Measurements from ENCODE around the gene MTMR1.

Gene MTMR1

DNA sequence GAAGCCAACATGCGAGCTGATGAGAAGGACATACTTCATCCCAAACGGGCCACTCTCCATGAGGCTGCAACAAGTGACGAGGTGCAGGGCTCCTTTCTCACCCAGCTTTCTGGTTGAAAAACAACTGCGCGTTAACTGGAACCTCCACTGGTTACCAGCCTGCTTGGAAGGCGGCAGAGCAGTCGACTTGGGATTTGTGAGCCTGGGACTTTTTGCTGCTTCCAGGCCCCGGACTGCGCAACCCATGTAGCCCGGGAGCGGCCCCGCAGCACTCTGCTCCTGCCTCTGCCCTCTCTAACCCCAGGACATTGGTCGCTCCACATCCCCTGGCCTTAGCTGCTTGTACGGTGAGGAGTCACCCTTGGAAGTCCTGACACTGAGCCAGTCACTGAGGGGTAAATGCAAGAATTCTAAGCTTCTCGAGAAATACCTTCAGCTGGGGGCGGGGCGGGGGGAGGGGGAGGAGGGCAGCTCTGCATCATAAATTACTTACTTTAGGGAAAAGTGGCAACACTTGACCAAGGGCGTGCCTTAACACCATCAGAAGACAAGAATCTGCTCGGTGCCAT lies 72.7 kb downstream of the MTMR1 start:
- DNase-seq (ENCODE audit: low read depth) = no peak
- no peak overlapping the region for H3K4me3 ChIP-seq (ENCODE audit: low read length)
- no peak for TF ChIP-seq CTCF (IDR thresholded peaks at IDR 0.05; ENCODE audit: insufficient read depth, low read depth, low read length, missing control alignments)

GRCh38 chrX:150766351-150767044 lies 73.3 kb downstream of the MTMR1 start:
- no peak overlapping the region for H3K4me3 ChIP-seq (ENCODE audit: low read length)

GRCh38 chrX:150767045-150767395 lies 73.8 kb downstream of the MTMR1 start:
- no peak for TF ChIP-seq CTCF (IDR thresholded peaks at IDR 0.05; ENCODE audit: insufficient read depth, low read depth, low read length, missing control alignments)
- no peak for DNase-seq (ENCODE audit: low read depth)
- no peak overlapping the region for H3K4me3 ChIP-seq (ENCODE audit: low read length)

More at GRCh38 chrX:150766351-150767044, 73.3 kb downstream of the MTMR1 start:
- no peak for DNase-seq (ENCODE audit: low read depth)
- TF ChIP-seq CTCF (IDR thresholded peaks at IDR 0.05; ENCODE audit: insufficient read depth, low read depth, low read length, missing control alignments) = no peak

GRCh38 chrX:150767475-150768131 lies 74.4 kb downstream of the MTMR1 start:
- no peak overlapping the region for H3K4me3 ChIP-seq (ENCODE audit: low read length)
- TF ChIP-seq CTCF (IDR thresholded peaks at IDR 0.05; ENCODE audit: insufficient read depth, low read depth, low read length, missing control alignments) = no peak
- peak; percentile 62 for DNase-seq (ENCODE audit: low read depth)

- TF ChIP-seq CTCF (IDR thresholded peaks at IDR 0.05; ENCODE audit: insufficient read depth, low read depth, low read length, missing control alignments) = no peak
- DNase-seq (ENCODE audit: low read depth) = no peak
- H3K4me3 ChIP-seq (ENCODE audit: low read length) = no peak overlapping the region
These were observed 74.9 kb downstream of the MTMR1 start for GRCh38 chrX:150768132-150768485.

GRCh38 chrX:150768580-150769190 lies 75.5 kb downstream of the MTMR1 start:
- no peak for DNase-seq (ENCODE audit: low read depth)
- H3K4me3 ChIP-seq (ENCODE audit: low read length) = no peak overlapping the region
- no peak for TF ChIP-seq CTCF (IDR thresholded peaks at IDR 0.05; ENCODE audit: insufficient read depth, low read depth, low read length, missing control alignments)
